Liver (tissue), 3 donors: Measurements from ENCODE around the gene GOLT1B.

Experiments used
- CTCF ChIP-seq: fragments of 150-350 bp; IDR thresholded peaks from 2 replicates; pipeline ENCODE4 v1.5.1; 2017; ENCODE audit warnings: improper control_type of control experiment, low read depth, low read length; ENCODE audit not compliant: missing input control
- HNF4A ChIP-seq, 2 donors: conservative IDR thresholded peaks; 2 replicates each; pipeline ENCODE4 v1.6.1; 2016; ENCODE audit warnings: antibody characterized with exemption in 2 of 2, mild to moderate bottlenecking in 2 of 2
- MAX ChIP-seq: IDR thresholded peaks from 2 replicates; pipeline ENCODE4 v1.6.1; 2016; ENCODE audit warnings: antibody characterized with exemption
- RAD21 ChIP-seq, 2 donors: IDR thresholded peaks; 2 replicates each; pipeline ENCODE4 v1.6.1; 2016; ENCODE audit warnings: antibody characterized with exemption in 2 of 2, mild to moderate bottlenecking in 2 of 2
- RXRA ChIP-seq, 2 donors: IDR thresholded peaks; 2 replicates each; pipeline ENCODE4 v1.6.1; 2017 to 2018; ENCODE audit warnings: antibody characterized with exemption in 2 of 2, mild to moderate bottlenecking in 1 of 2
- SP1 ChIP-seq: IDR thresholded peaks from 2 replicates; pipeline ENCODE4 v1.6.1; 2018; ENCODE audit warnings: antibody characterized with exemption, mild to moderate bottlenecking
- YY1 ChIP-seq: IDR thresholded peaks from 2 replicates; pipeline ENCODE4 v1.6.1; 2016; ENCODE audit warnings: antibody characterized with exemption, mild to moderate bottlenecking
- donor health status: healthy.
- donor health status: healthy.

- TF ChIP-seq CTCF: peak; percentile 20
- TF ChIP-seq YY1: peak; percentile 86
- no peak for TF ChIP-seq HNF4A (conservative IDR thresholded peaks at IDR 0.05)
- no peak for TF ChIP-seq MAX
- TF ChIP-seq RXRA (IDR thresholded peaks at IDR 0.05): peak in 1 of 2 donors; percentile 36
- no peak for TF ChIP-seq SP1
- TF ChIP-seq RAD21 (IDR thresholded peaks at IDR 0.05): peak; percentile 29 to 33
These were observed 26.0 kb downstream of the GOLT1B start for GRCh38 chr12:21527451-21528180.
